ENCODE results near the gene FGF21.
A peak's percentile ranks its signal among the peaks of the same experiment; 100 is the strongest.
"Not testable (repeated sequence)": the region's sequence is repeated elsewhere in the genome, so short reads cannot be mapped to it uniquely, and the experiment has no call there.

FGF21 gene

DNA sequence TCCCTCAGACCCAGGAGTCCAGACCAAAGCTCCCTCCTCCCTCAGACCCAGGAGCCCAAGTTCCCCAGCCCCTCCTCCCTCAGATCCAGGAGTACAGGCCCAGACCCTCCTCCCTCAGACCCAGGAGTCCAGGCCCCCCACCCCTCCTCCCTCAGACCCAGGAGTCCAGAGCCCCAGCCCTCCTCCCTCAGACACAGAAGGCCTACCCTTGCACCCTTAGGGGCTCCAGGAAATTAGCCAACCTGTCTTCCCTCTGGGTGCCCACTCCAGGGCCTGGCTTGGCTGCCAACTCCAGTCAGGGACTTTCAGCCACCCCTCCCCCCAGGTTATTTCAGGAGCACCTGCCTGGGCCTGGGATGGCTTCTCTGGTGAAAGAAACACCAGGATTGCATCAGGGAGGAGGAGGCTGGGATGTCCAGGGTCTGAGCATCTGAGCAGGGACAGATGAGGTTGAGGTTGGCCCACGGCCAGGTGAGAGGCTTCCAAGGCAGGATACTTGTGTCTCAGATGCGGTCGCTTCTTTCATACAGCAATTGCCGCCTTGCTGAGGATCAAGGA lies at the start of gene FGF21:
Gene FGF21 (plus strand): TSS at position 441 of the 558 bp plus-strand sequence. CDS start 713 bp downstream, outside the sequence.
- DNase-seq: no peak

GRCh38 chr19:48708471-48708870 lies 46.9 kb upstream of the FGF21 start:
- no peak for DNase-seq

- DNase-seq: no peak
Observed at GRCh38 chr19:48711106-48711662, 44.1 kb upstream of the FGF21 start.

GRCh38 chr19:48713041-48713863 lies 42.1 kb upstream of the FGF21 start:
- no peak for DNase-seq

DNA sequence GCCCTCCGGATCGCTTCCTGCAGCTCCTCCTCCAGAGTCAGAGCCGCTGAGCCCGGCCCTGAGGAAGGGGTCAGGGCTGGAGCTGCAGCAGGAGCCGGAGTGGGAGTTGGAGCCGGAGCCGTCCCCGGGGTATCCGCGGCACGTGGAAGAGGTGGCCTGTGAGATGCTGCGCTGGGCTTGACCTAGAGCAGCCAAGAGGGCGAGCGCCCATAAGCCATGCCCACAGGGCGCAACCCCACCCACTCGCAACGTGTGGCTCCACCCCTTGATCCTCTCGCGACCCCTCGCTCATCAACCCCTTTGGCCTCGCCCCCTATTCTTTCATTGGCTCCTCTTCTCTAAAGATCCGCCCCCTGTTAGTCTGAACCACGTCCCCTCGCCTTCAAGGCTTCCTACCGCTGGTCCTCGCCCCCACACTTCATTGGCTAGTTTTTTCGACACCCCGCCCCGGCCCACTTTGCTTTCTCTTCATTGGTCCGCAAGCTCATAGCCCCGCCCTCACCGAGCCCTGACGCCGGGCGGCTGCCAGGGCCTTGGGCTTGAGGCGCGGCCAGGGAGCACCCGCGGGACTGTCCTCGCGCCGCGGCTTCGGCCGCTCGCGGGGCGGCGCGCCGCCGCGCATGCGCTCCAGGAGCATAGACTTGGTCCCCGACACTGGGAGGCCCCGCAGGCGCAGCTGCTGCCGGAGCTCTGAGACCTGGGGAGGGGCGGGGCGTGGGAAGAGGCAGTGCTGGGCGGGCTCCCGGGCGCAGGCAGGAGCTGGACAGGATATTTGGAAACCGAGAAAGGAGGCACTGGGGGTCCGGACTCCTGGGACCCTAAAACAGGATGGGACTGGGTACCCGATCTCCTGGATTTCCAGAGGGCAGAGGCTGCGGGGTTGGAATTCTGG lies 41.2 kb upstream of the FGF21 start:
- DNase-seq: peak; percentile 83 to 100

- no peak for DNase-seq
Observed at GRCh38 chr19:48714759-48715675, 40.3 kb upstream of the FGF21 start.

DNA sequence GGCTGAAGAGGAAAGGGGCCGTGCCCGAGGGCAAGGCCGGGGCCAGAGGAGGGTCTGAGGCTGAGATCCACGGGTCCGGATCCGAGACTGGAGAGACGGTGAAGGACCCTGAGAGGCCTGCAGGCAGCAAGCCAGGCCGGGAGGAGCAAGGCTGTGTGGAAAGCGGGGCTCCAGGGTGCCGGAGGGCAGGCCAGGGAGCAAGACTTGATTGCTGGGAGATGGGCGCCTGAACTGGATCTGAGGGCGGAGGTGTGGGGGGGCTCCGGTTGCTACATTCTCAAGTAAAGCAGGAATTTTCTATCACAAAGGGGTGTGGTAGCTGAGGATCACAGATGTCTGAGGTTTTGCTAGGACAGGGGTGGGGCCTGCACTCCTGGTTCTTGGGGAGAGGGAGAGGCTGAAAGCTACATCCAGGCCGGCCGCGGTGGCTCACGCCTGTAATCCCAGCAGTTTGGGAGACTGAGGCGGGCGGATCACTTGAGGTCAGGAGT lies 39.6 kb upstream of the FGF21 start:
- no peak for DNase-seq

DNA sequence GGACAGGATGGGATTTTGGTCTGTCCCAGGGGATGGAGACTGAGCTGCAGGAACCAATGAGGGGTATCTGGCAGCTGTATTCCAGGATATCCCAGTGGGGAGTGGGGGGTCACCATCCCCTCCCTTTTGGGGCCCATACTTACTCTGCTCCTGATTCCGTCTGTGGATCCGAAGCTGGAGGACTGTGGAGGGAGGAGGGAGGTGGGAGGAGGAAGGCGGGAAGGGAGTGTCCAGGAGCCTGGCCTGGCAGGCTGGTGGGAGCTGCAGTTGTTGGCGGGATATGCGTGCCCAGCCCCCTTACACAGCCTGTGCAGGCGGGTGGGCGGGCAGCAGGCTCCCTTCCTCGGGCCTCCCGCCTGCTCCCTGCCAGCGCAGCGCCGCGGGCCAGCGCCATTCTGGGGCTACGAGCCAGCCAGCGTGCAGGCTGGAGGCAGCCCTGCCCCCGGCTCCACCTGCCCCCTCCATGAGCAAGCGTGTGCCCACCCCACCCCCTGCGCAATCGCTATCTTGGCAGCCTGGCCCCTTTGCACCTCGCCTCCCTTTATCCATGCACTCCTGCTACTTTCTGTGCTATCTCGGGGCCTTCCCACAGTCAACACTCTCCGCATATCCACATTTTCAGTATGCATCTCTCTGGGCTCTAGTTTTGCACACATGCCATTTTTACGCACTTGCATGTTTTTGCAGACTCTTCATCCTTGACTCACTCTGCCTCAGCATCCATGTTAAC lies 38.6 kb upstream of the FGF21 start:
- no peak for DNase-seq

GRCh38 chr19:48718106-48718505 lies 37.2 kb upstream of the FGF21 start:
- DNase-seq: not testable (repeated sequence)

DNA sequence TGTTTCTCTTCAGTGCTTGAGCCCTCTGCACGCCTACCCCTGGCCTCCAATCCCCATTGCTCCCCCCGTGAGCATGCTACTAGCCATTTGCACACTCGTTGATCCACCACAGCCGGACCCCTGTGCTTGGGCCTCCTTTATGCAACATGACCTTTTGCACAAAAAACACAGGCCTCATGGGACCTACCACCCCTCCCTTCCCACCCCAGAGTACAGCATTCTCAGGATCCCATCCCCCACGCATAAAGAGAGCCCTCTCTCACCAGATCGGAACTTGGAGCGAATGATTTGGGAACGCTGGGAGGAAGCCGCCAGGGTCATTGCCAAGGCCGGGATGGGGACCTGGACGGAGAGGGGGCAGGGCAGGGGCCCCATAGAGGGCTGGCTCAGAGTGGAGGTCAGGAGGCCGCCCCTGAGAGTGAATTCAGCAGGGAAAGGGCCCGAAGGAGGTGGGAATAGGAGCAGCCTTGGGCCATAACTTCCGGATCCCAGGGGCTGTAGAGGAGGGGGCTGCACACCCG lies 36.6 kb upstream of the FGF21 start:
- DNase-seq: no peak

DNA sequence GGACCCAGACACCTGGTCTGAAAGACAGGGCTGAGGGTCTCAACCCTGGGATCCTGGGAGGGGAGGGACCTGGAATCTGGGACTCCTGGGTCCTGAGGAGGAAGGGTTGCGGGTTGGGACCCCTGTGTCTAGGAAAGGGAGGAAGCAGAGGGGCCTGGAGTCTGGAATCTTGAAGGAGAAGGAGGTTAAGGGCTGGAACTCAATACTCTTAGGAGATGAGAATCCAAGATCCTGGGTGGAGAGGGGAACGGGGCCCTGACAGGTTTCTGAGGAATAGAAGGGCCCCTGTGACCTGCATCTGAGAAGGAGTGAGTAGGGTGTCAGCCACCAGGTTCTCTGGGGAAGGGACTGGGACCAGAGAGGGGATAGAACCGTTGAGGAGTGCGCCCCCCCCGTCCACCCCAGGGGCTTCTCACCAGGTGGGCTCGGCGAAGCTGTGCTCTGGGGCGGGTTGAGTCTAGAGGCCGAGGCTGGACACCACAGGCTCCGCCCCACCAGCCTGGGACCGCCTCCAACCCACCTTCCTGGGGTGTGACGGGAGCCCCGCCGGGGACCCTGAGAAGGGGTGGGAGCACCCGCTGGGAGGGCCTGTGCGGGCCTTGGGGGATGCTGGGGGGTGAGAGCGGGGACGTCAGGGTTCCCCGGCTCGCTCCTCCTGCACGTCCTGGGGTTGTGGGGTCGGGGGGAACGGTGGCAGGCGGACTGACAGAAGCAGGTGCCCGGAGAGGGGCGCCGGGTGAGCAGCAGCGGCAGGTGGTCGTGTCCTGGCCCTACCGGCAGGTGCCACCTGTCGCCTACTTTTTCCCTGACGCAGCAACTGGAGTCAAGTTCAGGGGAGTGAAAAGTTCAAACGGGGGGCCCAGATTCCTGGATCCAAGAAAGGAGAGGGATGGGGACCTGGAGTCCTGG lies 35.8 kb upstream of the FGF21 start, which contains the start of gene MAMSTR:
Gene MAMSTR (minus strand): TSS at position 463 of the 909 bp plus-strand sequence. CDS start 694 bp downstream, outside the sequence.
- no peak for DNase-seq

GRCh38 chr19:48720251-48720612 lies 35.1 kb upstream of the FGF21 start:
- DNase-seq: no peak

GRCh38 chr19:48720613-48721296 lies 34.6 kb upstream of the FGF21 start:
- DNase-seq: peak; percentile 76 to 89

DNA sequence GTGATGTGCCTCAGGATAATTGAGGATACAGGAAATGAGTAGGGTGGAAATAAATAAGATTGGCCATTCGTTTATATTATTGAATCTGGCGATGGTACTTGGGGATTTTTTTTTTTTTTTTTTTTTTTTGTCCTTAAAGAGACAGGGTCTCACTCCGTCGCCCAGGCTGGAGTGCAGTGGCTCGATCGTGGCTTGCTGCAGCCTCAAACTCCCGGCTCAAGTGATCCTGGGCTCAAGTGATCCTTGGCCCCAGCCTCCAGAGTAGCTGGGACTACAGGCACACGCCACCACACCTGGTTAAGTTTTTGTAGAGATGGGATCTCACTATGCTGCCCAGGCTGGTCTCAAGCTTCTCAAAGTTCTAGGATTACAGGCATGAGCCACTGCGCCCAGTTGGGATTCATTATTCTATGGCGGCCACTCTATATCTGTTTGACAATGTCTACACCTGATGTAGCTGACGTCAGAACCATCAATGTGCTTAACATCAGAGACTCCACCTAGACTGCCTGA lies 33.1 kb upstream of the FGF21 start:
- DNase-seq: no peak

- DNase-seq: peak; percentile 11 to 82
Observed at GRCh38 chr19:48724796-48725753, 30.2 kb upstream of the FGF21 start.

DNA sequence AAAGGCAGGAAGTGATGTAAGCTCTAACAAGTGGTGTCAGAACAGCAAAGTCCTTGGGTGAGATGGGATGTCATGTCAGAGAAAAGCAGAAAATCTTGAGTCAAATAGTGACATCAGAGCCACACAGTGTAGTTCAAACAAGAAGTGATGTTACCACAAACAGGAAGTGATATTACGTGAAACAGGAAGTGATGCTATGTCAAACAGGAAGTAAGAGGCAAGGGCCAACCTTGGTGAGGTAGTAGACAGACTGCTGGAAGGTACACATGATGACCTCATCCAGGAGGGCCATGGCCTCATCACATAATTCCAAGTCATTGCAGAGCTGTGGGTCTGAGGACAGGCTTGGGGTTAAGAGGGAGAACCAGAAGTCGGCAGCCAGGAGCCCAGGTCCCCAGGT lies 28.8 kb upstream of the FGF21 start:
- no peak for DNase-seq

DNA sequence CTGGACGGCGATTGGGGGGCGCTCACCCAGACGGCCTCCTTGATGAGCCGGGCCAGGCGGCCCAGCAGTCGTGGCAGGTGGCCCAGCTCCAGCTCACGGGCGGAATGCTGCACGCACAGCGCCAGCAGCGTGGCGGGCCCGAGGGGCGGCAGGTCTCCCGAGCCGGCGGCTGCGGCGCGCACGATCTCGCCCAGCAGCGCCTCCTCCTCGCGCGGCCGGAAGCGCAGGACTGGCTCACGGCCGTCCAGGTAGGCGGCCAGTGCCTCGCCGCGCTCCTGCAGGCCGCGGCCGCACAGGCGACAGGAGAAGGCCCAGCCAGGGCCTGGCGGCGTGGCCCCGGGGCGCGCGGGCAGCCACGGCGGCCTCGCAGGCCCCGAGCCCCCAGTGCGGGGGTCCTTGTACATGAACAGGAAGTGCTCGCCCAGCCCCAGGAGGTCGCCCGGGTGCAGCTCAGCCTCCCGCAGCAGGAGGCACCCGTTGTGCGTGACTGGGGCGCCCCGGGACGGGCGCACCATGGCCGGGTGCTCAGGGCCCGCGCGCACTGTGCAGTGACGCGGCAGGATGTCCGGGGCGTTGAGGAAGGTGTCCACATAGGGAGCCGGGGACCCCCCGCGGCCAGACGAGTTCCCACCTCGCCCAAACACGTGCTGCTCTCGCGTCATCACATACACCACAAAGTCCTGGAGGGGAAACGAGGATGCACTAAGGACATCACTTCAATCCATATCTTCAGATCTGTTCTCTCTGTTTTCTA lies 26.2 kb upstream of the FGF21 start:
- DNase-seq: no peak

Measured in bone marrow (tissue), 2 donors.